ENCODE results near the gene ELMO3. TPM values are rescaled to one million over a fixed set of nuclear protein-coding genes. Genes with fewer than 3 reads are reported as not detected.

Gene ELMO3
- total RNA-seq, 2 experiments from 2014 or later = 5.0 to 5.6 TPM

GRCh38 chr16:67240506-67240905 lies 41.6 kb downstream of the ELMO3 start:
- ATAC-seq (no peak), DNase-seq (no peak)
- CTCF ChIA-PET = interaction anchor here (1.2 kb wide), 1 partner anchor 85 kb away, joined by 4 read pairs; no protein-coding TSS in a partner anchor
- Mint-ChIP-seq H3K4me3 (no peak overlapping the region), H3K27ac (no peak overlapping the region), H3K4me1 (ENCODE audit: low read depth) (peaks cover 33% of the 10 kb centered on the region), H3K27me3 (no peaks in the 10 kb centered on the region), H3K36me3 (ENCODE audit: low read depth) (peaks cover 24% of the 10 kb centered on the region), H3K9me3 (no peaks in the 10 kb centered on the region)
- TF ChIP-seq CTCF (IDR thresholded peaks at IDR 0.05) = no peak
- intact Hi-C loops (cut with micrococcal nuclease) = no loop called here
- POLR2A ChIA-PET = interaction anchor here (5.8 kb wide), 1 partner anchor 14 kb away, joined by 39 read pairs; the partner anchor contains the start of gene TMEM208

GRCh38 chr16:67241008-67241900 lies 42.3 kb downstream of the ELMO3 start:
- POLR2A ChIA-PET = interaction anchor here (0.9 to 10.0 kb wide), 2 partner anchors 11 to 58 kb away, joined by 3 to 123 read pairs; partner anchors contain the start of genes MATCAP1 and TMEM208
- no peak overlapping the region for H3K4me3 Mint-ChIP-seq

GRCh38 chr16:67242138-67242730 lies 43.3 kb downstream of the ELMO3 start:
- DNase-seq = no peak
- Mint-ChIP-seq H3K27ac (peak overlapping the region; percentile 55), H3K4me1 (ENCODE audit: low read depth) (peaks cover 33% of the 10 kb centered on the region), H3K27me3 (no peaks in the 10 kb centered on the region), H3K36me3 (ENCODE audit: low read depth) (peaks cover 13% of the 10 kb centered on the region), H3K9me3 (no peaks in the 10 kb centered on the region), H3K4me3 (no peak overlapping the region)
- POLR2A ChIA-PET = interaction anchor here (1.2 to 10.0 kb wide), 2 partner anchors 12 to 48 kb away, joined by 3 to 123 read pairs; partner anchors contain the start of gene TMEM208
- no peak for TF ChIP-seq CTCF (IDR thresholded peaks at IDR 0.05)
- intact Hi-C loops (cut with micrococcal nuclease) = no loop called here
- no peak for ATAC-seq
- CTCF ChIA-PET = interaction anchor here (1.0 to 1.4 kb wide), 2 partner anchors 15 to 57 kb away, joined by 3 to 8 read pairs; partner anchors contain the start of gene TMEM208

More at GRCh38 chr16:67241008-67241900, 42.3 kb downstream of the ELMO3 start:
- ATAC-seq (no peak), DNase-seq (no peak)
- Mint-ChIP-seq H3K27ac (peak overlapping the region; percentile 67), H3K9me3 (no peaks in the 10 kb centered on the region), H3K36me3 (ENCODE audit: low read depth) (peaks cover 20% of the 10 kb centered on the region), H3K27me3 (no peaks in the 10 kb centered on the region), H3K4me1 (ENCODE audit: low read depth) (peaks cover 33% of the 10 kb centered on the region)
- CTCF ChIA-PET = interaction anchor here (1.4 kb wide), 1 partner anchor 14 kb away, joined by 8 read pairs; the partner anchor contains the start of gene TMEM208
- intact Hi-C loops (cut with micrococcal nuclease) = no loop called here
- no peak for TF ChIP-seq CTCF (IDR thresholded peaks at IDR 0.05)

- Mint-ChIP-seq H3K9me3 (no peaks in the 10 kb centered on the region), H3K27me3 (no peaks in the 10 kb centered on the region), H3K27ac (peak overlapping the region; percentile 87), H3K4me1 (ENCODE audit: low read depth) (peaks cover 42% of the 10 kb centered on the region), H3K4me3 (no peak overlapping the region), H3K36me3 (ENCODE audit: low read depth) (peaks cover 2% of the 10 kb centered on the region)
- no peak for ATAC-seq
- no peak for DNase-seq
- intact Hi-C loops (cut with micrococcal nuclease) = no loop called here
- CTCF ChIA-PET = interaction anchor here (0.9 to 2.6 kb wide), 4 partner anchors 17 to 68 kb away, joined by 3 to 13 read pairs (median 3); partner anchors contain the start of gene TMEM208
- POLR2A ChIA-PET = interaction anchor here (1.2 to 10.0 kb wide), 5 partner anchors 13 to 56 kb away, joined by 3 to 123 read pairs (median 4); partner anchors contain the start of gene TMEM208
- TF ChIP-seq CTCF (IDR thresholded peaks at IDR 0.05) = no peak
These were observed 44.5 kb downstream of the ELMO3 start for GRCh38 chr16:67243481-67243880.
